ENCODE measurements around the gene KIF26B. TPM values are rescaled to one million over a fixed set of nuclear protein-coding genes. Genes with fewer than 3 reads are reported as not detected.

The KIF26B gene
- total and polyA plus RNA-seq, 5 donors, result 0.11 to 0.41 (median 0.29) TPM

DNA sequence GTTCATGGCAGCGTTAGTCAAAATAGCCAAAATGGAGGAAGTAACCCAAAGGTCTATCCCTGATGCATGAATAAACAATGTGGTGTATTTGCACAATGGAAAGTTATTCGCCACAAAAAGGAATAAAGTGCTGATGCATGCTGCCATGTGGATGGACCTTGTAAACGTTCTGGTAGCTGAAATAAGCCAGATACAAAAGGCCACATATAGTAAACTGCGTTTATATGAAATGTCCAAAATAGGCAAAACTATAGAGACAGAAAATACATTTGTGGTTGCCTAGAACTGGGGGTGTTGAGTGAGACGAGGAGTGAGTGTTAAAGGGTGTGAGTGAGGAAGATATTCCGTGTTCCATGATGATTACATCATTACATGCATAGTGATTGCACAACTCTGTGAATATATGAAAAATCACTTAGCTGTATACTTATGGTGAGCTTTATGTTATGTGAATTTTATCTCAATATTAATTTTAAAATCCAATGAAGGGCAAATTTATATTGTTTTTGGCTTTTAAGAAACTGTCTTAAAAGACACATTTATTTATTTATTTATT is 321.3 kb downstream of the KIF26B start:
- WGBS, result 71% methylated on average over 6 of the region's 6 CpGs
- DNase-seq (no peak), ATAC-seq (no peak)
- no peaks in the 10 kb centered on the region for H3K9me3 ChIP-seq (ENCODE audit: control insufficient read depth, low read length)
- intact Hi-C loops (cut with DNase I), result no loop called here
- H3K27me3 ChIP-seq (ENCODE audit: control insufficient read depth, insufficient read depth), result no peaks in the 10 kb centered on the region
- H3K27ac ChIP-seq (ENCODE audit: low read length), result no peak overlapping the region
- H3K4me3 ChIP-seq (ENCODE audit: low read length), result no peak overlapping the region
- H3K4me1 ChIP-seq (ENCODE audit: control insufficient read depth, insufficient read depth, low read length), result no peaks in the 10 kb centered on the region

- no peaks in the 10 kb centered on the region for H3K27me3 ChIP-seq (ENCODE audit: control insufficient read depth, insufficient read depth)
Observed at GRCh38 chr1:245477941-245478340, 323.2 kb downstream of the KIF26B start.

DNA sequence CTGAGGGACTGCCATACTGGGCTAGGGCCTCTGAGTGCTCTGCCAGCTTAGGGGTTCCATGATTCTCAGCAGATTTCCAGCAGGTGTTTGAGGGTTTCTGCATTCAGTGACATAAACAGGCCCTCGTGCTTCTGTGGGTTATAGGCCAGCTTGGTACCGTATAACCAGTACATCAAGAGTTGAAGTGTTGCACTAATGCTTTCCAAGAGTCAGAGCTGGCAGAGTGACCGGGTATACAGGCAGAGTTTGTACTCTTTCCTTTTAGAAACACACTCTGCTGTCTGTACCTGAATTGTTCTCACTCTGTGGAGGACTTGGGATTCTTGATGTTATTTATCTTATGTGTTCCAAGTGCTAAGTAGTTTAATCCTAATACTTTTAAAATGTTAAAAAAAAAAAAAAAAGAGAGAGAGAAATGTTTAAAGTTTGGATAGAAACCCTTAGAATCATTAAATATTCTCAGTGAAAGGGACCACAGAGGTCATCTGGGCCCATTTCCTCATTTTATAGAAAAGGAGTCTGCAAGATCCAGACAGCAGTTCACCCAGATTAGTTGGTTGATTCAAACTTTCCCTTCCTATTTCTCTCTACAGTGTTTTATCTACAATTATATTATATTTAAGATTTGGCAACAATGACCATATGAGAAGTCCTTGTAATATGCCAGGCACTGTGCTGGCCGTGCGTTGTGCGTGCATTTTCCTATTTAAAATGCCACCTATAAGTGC is 325.8 kb downstream of the KIF26B start:
- 74% methylated on average over 6 of the region's 6 CpGs for WGBS
- Histone ChIP-seq H3K27me3 (ENCODE audit: control insufficient read depth, insufficient read depth) (no peaks in the 10 kb centered on the region), H3K9me3 (ENCODE audit: control insufficient read depth, low read length) (no peaks in the 10 kb centered on the region), H3K4me1 (ENCODE audit: control insufficient read depth, insufficient read depth, low read length) (no peaks in the 10 kb centered on the region), H3K27ac (ENCODE audit: low read length) (no peak overlapping the region), H3K4me3 (ENCODE audit: low read length) (no peak overlapping the region)
- ATAC-seq, result no peak
- intact Hi-C loops (cut with DNase I), result no loop called here
- DNase-seq, result no peak

More at GRCh38 chr1:245477941-245478340, 323.2 kb downstream of the KIF26B start:
- WGBS, result 84% methylated on average over 8 of the region's 8 CpGs
- ATAC-seq (no peak), DNase-seq (no peak)
- H3K27ac ChIP-seq (ENCODE audit: low read length), result no peak overlapping the region
- intact Hi-C loops (cut with DNase I), result no loop called here
- no peaks in the 10 kb centered on the region for H3K4me1 ChIP-seq (ENCODE audit: control insufficient read depth, insufficient read depth, low read length)
- H3K4me3 ChIP-seq (ENCODE audit: low read length), result no peak overlapping the region
- H3K9me3 ChIP-seq (ENCODE audit: control insufficient read depth, low read length), result no peaks in the 10 kb centered on the region

GRCh38 chr1:245481261-245481660 is 326.5 kb downstream of the KIF26B start:
- ATAC-seq, result no peak
- intact Hi-C loops (cut with DNase I), result no loop called here
- Histone ChIP-seq H3K27me3 (ENCODE audit: control insufficient read depth, insufficient read depth) (no peaks in the 10 kb centered on the region), H3K27ac (ENCODE audit: low read length) (no peak overlapping the region), H3K4me1 (ENCODE audit: control insufficient read depth, insufficient read depth, low read length) (no peaks in the 10 kb centered on the region), H3K4me3 (ENCODE audit: low read length) (no peak overlapping the region), H3K9me3 (ENCODE audit: control insufficient read depth, low read length) (no peaks in the 10 kb centered on the region)
- 57% methylated on average over 6 of the region's 6 CpGs for WGBS
- DNase-seq, result no peak

DNA sequence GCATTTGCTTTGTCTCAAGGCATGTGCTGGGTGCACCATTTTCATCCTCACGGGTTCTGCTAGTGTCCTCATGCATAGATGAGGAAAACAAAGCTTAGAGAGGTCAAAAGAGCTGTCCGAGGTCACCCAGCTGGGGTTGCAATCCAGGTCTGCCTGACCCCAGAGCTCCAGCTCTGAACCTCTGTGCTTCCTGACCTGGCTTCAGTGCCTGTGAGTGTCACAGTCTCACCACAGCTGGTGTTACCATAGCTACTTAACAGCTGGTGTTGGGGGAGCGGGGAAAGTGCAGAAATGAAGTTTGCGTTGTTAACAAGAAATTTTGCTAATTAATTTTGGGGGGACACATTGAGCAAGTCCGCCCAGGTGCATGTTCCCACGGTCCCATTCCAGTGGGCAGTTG is 328.5 kb downstream of the KIF26B start:
- H3K4me1 ChIP-seq (ENCODE audit: control insufficient read depth, insufficient read depth, low read length), result no peaks in the 10 kb centered on the region
- no peak overlapping the region for H3K27ac ChIP-seq (ENCODE audit: low read length)
- ATAC-seq (no peak), DNase-seq (no peak)
- WGBS, result 87% methylated on average over 6 of the region's 6 CpGs
- H3K9me3 ChIP-seq (ENCODE audit: control insufficient read depth, low read length), result no peaks in the 10 kb centered on the region
- no peaks in the 10 kb centered on the region for H3K27me3 ChIP-seq (ENCODE audit: control insufficient read depth, insufficient read depth)
- H3K4me3 ChIP-seq (ENCODE audit: low read length), result no peak overlapping the region
- intact Hi-C loops (cut with DNase I), result no loop called here

GRCh38 chr1:245484176-245484575 is 329.4 kb downstream of the KIF26B start:
- no peak overlapping the region for H3K4me3 ChIP-seq (ENCODE audit: low read length)
- no peaks in the 10 kb centered on the region for H3K9me3 ChIP-seq (ENCODE audit: control insufficient read depth, low read length)
- H3K27me3 ChIP-seq (ENCODE audit: control insufficient read depth, insufficient read depth), result no peaks in the 10 kb centered on the region
- WGBS, result 54% methylated on average over 2 of the region's 2 CpGs
- intact Hi-C loops (cut with DNase I), result no loop called here
- DNase-seq (no peak), ATAC-seq (no peak)
- H3K27ac ChIP-seq (ENCODE audit: low read length), result no peak overlapping the region
- no peaks in the 10 kb centered on the region for H3K4me1 ChIP-seq (ENCODE audit: control insufficient read depth, insufficient read depth, low read length)

DNA sequence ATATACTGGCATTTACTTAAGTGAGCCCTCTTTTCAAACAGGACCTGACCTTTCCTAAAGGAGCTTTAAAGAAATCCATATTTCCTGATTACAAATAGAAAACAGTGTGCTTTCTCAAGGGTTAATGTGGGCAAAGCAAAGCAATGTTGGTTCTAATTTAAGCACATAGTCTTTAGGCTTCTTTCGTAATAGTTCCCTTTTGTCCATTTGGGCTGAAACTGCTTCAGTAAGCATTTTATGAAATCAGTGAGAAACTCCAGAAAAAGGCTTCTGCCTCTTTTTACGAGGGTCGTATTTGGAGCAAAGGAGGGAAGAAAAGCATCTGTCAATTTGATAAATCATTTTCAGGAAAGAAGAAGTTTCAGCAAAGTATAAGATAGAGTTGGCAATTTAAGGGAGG is 331.2 kb downstream of the KIF26B start:
- H3K9me3 ChIP-seq (ENCODE audit: control insufficient read depth, low read length), result no peaks in the 10 kb centered on the region
- DNase-seq (no peak), ATAC-seq (no peak)
- intact Hi-C loops (cut with DNase I), result no loop called here
- H3K27ac ChIP-seq (ENCODE audit: low read length), result no peak overlapping the region
- H3K4me3 ChIP-seq (ENCODE audit: low read length), result no peak overlapping the region
- H3K27me3 ChIP-seq (ENCODE audit: control insufficient read depth, insufficient read depth), result no peaks in the 10 kb centered on the region
- no peaks in the 10 kb centered on the region for H3K4me1 ChIP-seq (ENCODE audit: control insufficient read depth, insufficient read depth, low read length)
- 50% methylated on average over 3 of the region's 3 CpGs for WGBS

DNA sequence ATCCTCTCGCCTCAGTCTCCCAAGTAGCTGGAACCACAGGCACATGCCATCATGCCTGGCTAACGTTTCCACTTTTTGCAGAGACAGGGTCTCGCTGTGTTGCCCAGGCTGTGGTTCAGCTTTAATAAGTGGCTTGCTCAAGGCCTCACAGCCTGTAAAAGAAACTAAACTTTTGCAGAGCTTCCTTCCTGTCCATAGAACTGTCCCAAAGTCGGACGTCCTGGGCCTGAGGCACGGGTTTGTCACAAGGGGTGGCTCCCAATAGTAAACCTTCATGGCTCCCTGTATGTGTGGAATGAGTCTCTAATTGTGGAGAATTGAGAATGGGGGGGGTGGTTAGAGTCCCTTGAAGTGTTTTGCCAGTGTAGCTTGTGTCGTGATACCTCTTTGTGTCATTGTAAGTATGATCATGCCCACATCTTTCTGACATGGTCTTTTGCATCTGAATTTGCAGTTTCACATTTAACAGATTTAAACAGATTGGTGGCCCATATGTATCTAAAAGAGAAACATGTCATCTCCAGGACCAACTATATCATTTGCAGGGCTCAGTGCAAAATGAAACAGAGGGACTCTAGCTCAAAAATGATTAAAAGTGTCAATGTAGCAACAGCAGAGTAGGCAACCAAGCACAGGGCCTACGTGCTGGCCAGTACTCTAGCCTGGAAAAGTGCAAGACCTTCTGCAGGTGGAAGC is 332.1 kb downstream of the KIF26B start:
- no peak overlapping the region for H3K4me3 ChIP-seq (ENCODE audit: low read length)
- intact Hi-C loops (cut with DNase I), result no loop called here
- H3K27ac ChIP-seq (ENCODE audit: low read length), result no peak overlapping the region
- no peaks in the 10 kb centered on the region for H3K4me1 ChIP-seq (ENCODE audit: control insufficient read depth, insufficient read depth, low read length)
- DNase-seq, result no peak
- no peaks in the 10 kb centered on the region for H3K9me3 ChIP-seq (ENCODE audit: control insufficient read depth, low read length)
- WGBS, result 73% methylated on average over 8 of the region's 8 CpGs
- no peak for ATAC-seq
- H3K27me3 ChIP-seq (ENCODE audit: control insufficient read depth, insufficient read depth), result no peaks in the 10 kb centered on the region

GRCh38 chr1:245488346-245489129 is 333.8 kb downstream of the KIF26B start:
- Histone ChIP-seq H3K27me3 (ENCODE audit: control insufficient read depth, insufficient read depth) (no peaks in the 10 kb centered on the region), H3K4me1 (ENCODE audit: control insufficient read depth, insufficient read depth, low read length) (no peaks in the 10 kb centered on the region), H3K27ac (ENCODE audit: low read length) (no peak overlapping the region), H3K4me3 (ENCODE audit: low read length) (no peak overlapping the region), H3K9me3 (ENCODE audit: control insufficient read depth, low read length) (no peaks in the 10 kb centered on the region)
- intact Hi-C loops (cut with DNase I), result no loop called here
- DNase-seq (no peak), ATAC-seq (no peak)
- WGBS, result 75% methylated on average over 14 of the region's 14 CpGs

GRCh38 chr1:245489838-245490237 is 335.1 kb downstream of the KIF26B start:
- ATAC-seq (no peak), DNase-seq (no peak)
- intact Hi-C loops (cut with DNase I), result no loop called here
- WGBS, result 72% methylated on average over 2 of the region's 2 CpGs
- Histone ChIP-seq H3K27ac (ENCODE audit: low read length) (no peak overlapping the region), H3K27me3 (ENCODE audit: control insufficient read depth, insufficient read depth) (no peaks in the 10 kb centered on the region), H3K9me3 (ENCODE audit: control insufficient read depth, low read length) (no peaks in the 10 kb centered on the region), H3K4me1 (ENCODE audit: control insufficient read depth, insufficient read depth, low read length) (no peaks in the 10 kb centered on the region), H3K4me3 (ENCODE audit: low read length) (no peak overlapping the region)

- no peaks in the 10 kb centered on the region for H3K9me3 ChIP-seq (ENCODE audit: control insufficient read depth, low read length)
- H3K27me3 ChIP-seq (ENCODE audit: control insufficient read depth, insufficient read depth), result no peaks in the 10 kb centered on the region
- ATAC-seq, result no peak
- WGBS, result 75% methylated on average over 5 of the region's 5 CpGs
- no peak overlapping the region for H3K4me3 ChIP-seq (ENCODE audit: low read length)
- no peak for DNase-seq
- intact Hi-C loops (cut with DNase I), result no loop called here
- H3K4me1 ChIP-seq (ENCODE audit: control insufficient read depth, insufficient read depth, low read length), result no peaks in the 10 kb centered on the region
- H3K27ac ChIP-seq (ENCODE audit: low read length), result no peak overlapping the region
Observed at GRCh38 chr1:245493029-245493428, 338.2 kb downstream of the KIF26B start.
